Mesodermal cell (in vitro differentiated cells): ENCODE data around the gene MAPK8IP2.
"Not testable (repeated sequence)": the region's sequence is repeated elsewhere in the genome, so short reads cannot be mapped to it uniquely, and the experiment has no call there.

ENCODE experiments used
- H3K27ac ChIP-seq: 2 replicates; pipeline ENCODE4 v1.7.0; 2013; ENCODE audit warnings: mild to moderate bottlenecking, low read depth, low read length, moderate library complexity; ENCODE audit not compliant: severe bottlenecking
- H3K36me3 ChIP-seq: 2 replicates; pipeline ENCODE4 v1.7.1; 2013; ENCODE audit warnings: mild to moderate bottlenecking, low read length, moderate library complexity; ENCODE audit not compliant: control insufficient read depth, insufficient read depth
- H3K4me1 ChIP-seq: one replicate; pipeline ENCODE4 v1.7.1; 2013; ENCODE audit warnings: mild to moderate bottlenecking, low read length; ENCODE audit not compliant: insufficient read depth, control insufficient read depth, poor library complexity, severe bottlenecking
- H3K4me3 ChIP-seq: 2 replicates; pipeline ENCODE4 v1.7.0; 2013; ENCODE audit warnings: low read length, control low read depth, mild to moderate bottlenecking; ENCODE audit not compliant: insufficient read depth, poor library complexity, severe bottlenecking; ENCODE audit errors: extremely low read depth
- H3K9me3 ChIP-seq: 2 replicates; pipeline ENCODE4 v1.7.1; 2013; ENCODE audit warnings: mild to moderate bottlenecking, low read length, moderate library complexity; ENCODE audit not compliant: control insufficient read depth
- WGBS, 2 experiments: methylation state at CpG; one replicate each; pipeline ENCODE4 v1.1.5; 2013; ENCODE audit warnings: missing lambda C conversion rate in 2 of 2; ENCODE audit not compliant: insufficient coverage in 2 of 2; 5-methylcytosine and 5-hydroxymethylcytosine counted together

MAPK8IP2 gene

GRCh38 chr22:50643021-50643820, 42.6 kb downstream of the MAPK8IP2 start:
- H3K4me3 ChIP-seq, H3K36me3 ChIP-seq, H3K9me3 ChIP-seq, H3K27ac ChIP-seq: not testable (repeated sequence)
- peaks cover 12% of the 10 kb centered on the region for H3K4me1 ChIP-seq
- WGBS, 2 experiments = 94 to 95% methylated on average over 17 of the region's 17 CpGs

GRCh38 chr22:50643821-50644101, 43.2 kb downstream of the MAPK8IP2 start:
- H3K4me3 ChIP-seq, H3K9me3 ChIP-seq, H3K36me3 ChIP-seq, H3K27ac ChIP-seq: not testable (repeated sequence)
- H3K4me1 ChIP-seq = peaks cover 12% of the 10 kb centered on the region
- 61 to 74% methylated on average over 2 to 3 of the region's 3 CpGs for WGBS, 2 experiments

- no peak overlapping the region for H3K27ac ChIP-seq
- 95 to 96% methylated on average over 8 to 9 of the region's 10 CpGs for WGBS, 2 experiments
- peaks cover 14% of the 10 kb centered on the region for H3K4me1 ChIP-seq
- no peaks in the 10 kb centered on the region for H3K36me3 ChIP-seq
- no peak overlapping the region for H3K4me3 ChIP-seq
- peaks cover 14% of the 10 kb centered on the region for H3K9me3 ChIP-seq
Observed at GRCh38 chr22:50653256-50653655, 52.7 kb downstream of the MAPK8IP2 start.

GRCh38 chr22:50654664-50655063, 54.1 kb downstream of the MAPK8IP2 start:
- 88 to 91% methylated on average over 5 to 6 of the region's 6 CpGs for WGBS, 2 experiments
- H3K4me3 ChIP-seq, H3K27ac ChIP-seq, H3K36me3 ChIP-seq: not testable (repeated sequence)
- Histone ChIP-seq H3K9me3 (peaks cover 11% of the 10 kb centered on the region), H3K4me1 (peaks cover 14% of the 10 kb centered on the region)

- Histone ChIP-seq H3K4me1 (peaks cover 14% of the 10 kb centered on the region), H3K36me3 (no peaks in the 10 kb centered on the region), H3K9me3 (peaks cover 7% of the 10 kb centered on the region), H3K4me3 (no peak overlapping the region), H3K27ac (peak overlapping the region; percentile 86)
- 79 to 81% methylated on average over 21 of the region's 23 CpGs for WGBS, 2 experiments
Observed at GRCh38 chr22:50656122-50657070, 55.8 kb downstream of the MAPK8IP2 start.

GRCh38 chr22:50657925-50658324, 57.3 kb downstream of the MAPK8IP2 start:
- H3K4me1 ChIP-seq = peaks cover 14% of the 10 kb centered on the region
- peaks cover 7% of the 10 kb centered on the region for H3K9me3 ChIP-seq
- H3K27ac ChIP-seq = no peak overlapping the region
- H3K36me3 ChIP-seq = no peaks in the 10 kb centered on the region
- no peak overlapping the region for H3K4me3 ChIP-seq
- WGBS, 2 experiments = 67 to 94% methylated on average over 1 to 2 of the region's 4 CpGs

GRCh38 chr22:50659711-50660110, 59.1 kb downstream of the MAPK8IP2 start:
- H3K27ac ChIP-seq, H3K9me3 ChIP-seq, H3K4me3 ChIP-seq, H3K36me3 ChIP-seq: not testable (repeated sequence)
- H3K4me1 ChIP-seq = peaks cover 14% of the 10 kb centered on the region
- WGBS, 2 experiments = 90 to 94% methylated on average over 3 of the region's 7 CpGs

GRCh38 chr22:50660306-50660705, 59.7 kb downstream of the MAPK8IP2 start:
- no peaks in the 10 kb centered on the region for H3K9me3 ChIP-seq
- no peak overlapping the region for H3K4me3 ChIP-seq
- H3K4me1 ChIP-seq = peaks cover 14% of the 10 kb centered on the region
- no peaks in the 10 kb centered on the region for H3K36me3 ChIP-seq
- no peak overlapping the region for H3K27ac ChIP-seq
